HL-60 (cell line): ENCODE results near the gene FBN2.

Experiments used
- CTCF ChIP-seq: IDR thresholded peaks from one replicate; pipeline ENCODE4 v1.5.1; 2011; ENCODE audit warnings: low read length, control low read depth, inconsistent platforms; ENCODE audit not compliant: insufficient read depth
- POLR2AphosphoS5 ChIP-seq: IDR thresholded peaks from 2 replicates; pipeline ENCODE4 v1.6.1; 2012; ENCODE audit warnings: low read depth
- REST ChIP-seq: IDR thresholded peaks from 2 replicates; pipeline ENCODE4 v1.6.1; 2012; ENCODE audit warnings: low read depth; ENCODE audit not compliant: insufficient replicate concordance
- SPI1 ChIP-seq: IDR thresholded peaks from 2 replicates; pipeline ENCODE4 v1.6.1; 2012; ENCODE audit warnings: low read depth, mild to moderate bottlenecking, borderline replicate concordance

- TF ChIP-seq CTCF (no peak), REST (no peak), POLR2AphosphoS5 (no peak), SPI1 (no peak)
Measured at GRCh38 chr5:128262911-128263310, 275.1 kb downstream of the FBN2 start.
